Thyroid gland (tissue), 4 donors: ENCODE data around the gene JAKMIP2. TPM values are rescaled to one million over a fixed set of nuclear protein-coding genes. Genes with fewer than 3 reads are reported as not detected.

ENCODE experiments used
- DNase-seq, 2 donors: peaks; one replicate each; pipeline ENCODE4 v3.0.0-alpha.2; 2019
- H3K27ac ChIP-seq, 3 donors: fragments of 200-600 bp; sonication (generic); 1 replicate in 2 of 3; 2 replicates in 1 of 3; pipeline ENCODE4 v1.5.1; 2016 to 2019; ENCODE audit warnings: mild to moderate bottlenecking in 1 of 3, moderate library complexity in 1 of 3
- H3K27me3 ChIP-seq: fragments of 200-600 bp; sonication (generic); one replicate; pipeline ENCODE4 v1.5.1; 2019
- H3K36me3 ChIP-seq, 2 donors: fragments of 200-600 bp; sonication (generic); one replicate each; pipeline ENCODE4 v1.5.1; 2016 to 2019
- H3K4me1 ChIP-seq, 2 donors: fragments of 200-600 bp; sonication (generic); one replicate each; pipeline ENCODE4 v1.5.1; 2017 to 2019
- H3K4me3 ChIP-seq, 3 donors: fragments of 200-600 bp; sonication (generic); replicated peaks in 1 of 3; 1 replicate in 2 of 3; 2 replicates in 1 of 3; pipeline ENCODE4 v1.5.1; 2016; ENCODE audit warnings: mild to moderate bottlenecking in 1 of 3
- H3K9me3 ChIP-seq: fragments of 200-600 bp; sonication (generic); one replicate; pipeline ENCODE4 v1.5.1; 2017
- POLR2A ChIP-seq, 2 donors: fragments of 450-650 bp; IDR thresholded peaks; one replicate each; pipeline ENCODE4 v1.6.1; 2017; ENCODE audit warnings: antibody characterized with exemption in 2 of 2, mild to moderate bottlenecking in 2 of 2, moderate library complexity in 1 of 2
- WGBS, 2 donors: methylation state at CpG; one replicate each; pipeline ENCODE4 v1.1.5; 2017; 5-methylcytosine and 5-hydroxymethylcytosine counted together
- intact Hi-C: fragments of 100-400 bp; cut with DNase I; formaldehyde crosslinking; loops from one replicate; pipeline ENCODE4 v1.15.1; 2023
- total RNA-seq, 4 donors: library from RNA; depleted of rRNA; stranded (reverse); fragments of >200 nt; gene quantifications; one replicate each; pipeline ENCODE4 v1.2.3, GENCODE V29; 2016
- TF ChIP-seq, protein P1 (sequence below), 6 experiments: fragments of 200-600 bp in 3 of 6; fragments of 450-650 bp in 3 of 6; sonication (generic) in 3 of 6; IDR thresholded peaks; one replicate each; pipeline ENCODE4 v1.5.1; 2016 to 2019; ENCODE audit warnings: antibody characterized with exemption in 6 of 6, mild to moderate bottlenecking in 2 of 6, inconsistent platforms in 1 of 6, moderate library complexity in 1 of 6

Gene JAKMIP2
- total RNA-seq, 4 donors from 2014 or later = under 0.01 to 0.75 (median 0.38) TPM

DNA sequence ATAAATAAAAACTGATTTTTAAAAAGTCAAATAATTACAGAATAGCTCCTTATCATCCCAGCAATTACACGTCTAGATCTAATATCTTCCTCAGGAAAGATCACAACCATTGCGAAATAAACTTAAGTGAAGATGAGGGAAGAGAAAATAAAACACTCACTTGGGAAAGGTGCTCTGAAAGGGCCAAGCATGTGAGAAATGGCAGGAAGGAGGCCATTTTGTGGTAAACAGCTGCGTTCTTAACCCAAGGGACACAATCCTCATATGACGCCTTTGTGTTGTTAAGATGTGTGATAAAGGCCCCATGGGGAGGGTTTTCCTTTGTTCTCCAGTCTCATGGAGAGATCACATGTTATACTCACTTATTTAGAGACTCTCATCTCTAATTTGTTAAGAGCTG lies 32.5 kb downstream of the JAKMIP2 start:
- Histone ChIP-seq H3K36me3 (no peaks in the 10 kb centered on the region), H3K27me3 (no peaks in the 10 kb centered on the region), H3K27ac (no peak overlapping the region), H3K4me3 (no peak overlapping the region), H3K4me1 (no peaks in the 10 kb centered on the region), H3K9me3 (no peaks in the 10 kb centered on the region)
- TF ChIP-seq, protein P1, sequence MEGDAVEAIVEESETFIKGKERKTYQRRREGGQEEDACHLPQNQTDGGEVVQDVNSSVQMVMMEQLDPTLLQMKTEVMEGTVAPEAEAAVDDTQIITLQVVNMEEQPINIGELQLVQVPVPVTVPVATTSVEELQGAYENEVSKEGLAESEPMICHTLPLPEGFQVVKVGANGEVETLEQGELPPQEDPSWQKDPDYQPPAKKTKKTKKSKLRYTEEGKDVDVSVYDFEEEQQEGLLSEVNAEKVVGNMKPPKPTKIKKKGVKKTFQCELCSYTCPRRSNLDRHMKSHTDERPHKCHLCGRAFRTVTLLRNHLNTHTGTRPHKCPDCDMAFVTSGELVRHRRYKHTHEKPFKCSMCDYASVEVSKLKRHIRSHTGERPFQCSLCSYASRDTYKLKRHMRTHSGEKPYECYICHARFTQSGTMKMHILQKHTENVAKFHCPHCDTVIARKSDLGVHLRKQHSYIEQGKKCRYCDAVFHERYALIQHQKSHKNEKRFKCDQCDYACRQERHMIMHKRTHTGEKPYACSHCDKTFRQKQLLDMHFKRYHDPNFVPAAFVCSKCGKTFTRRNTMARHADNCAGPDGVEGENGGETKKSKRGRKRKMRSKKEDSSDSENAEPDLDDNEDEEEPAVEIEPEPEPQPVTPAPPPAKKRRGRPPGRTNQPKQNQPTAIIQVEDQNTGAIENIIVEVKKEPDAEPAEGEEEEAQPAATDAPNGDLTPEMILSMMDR (IDR thresholded peaks at IDR 0.05) = no peak
- TF ChIP-seq POLR2A (IDR thresholded peaks at IDR 0.05) = no peak
- 73 to 81% methylated on average over 4 of the region's 4 CpGs for WGBS, 2 donors
- intact Hi-C loops = no loop called here
- no peak for DNase-seq

DNA sequence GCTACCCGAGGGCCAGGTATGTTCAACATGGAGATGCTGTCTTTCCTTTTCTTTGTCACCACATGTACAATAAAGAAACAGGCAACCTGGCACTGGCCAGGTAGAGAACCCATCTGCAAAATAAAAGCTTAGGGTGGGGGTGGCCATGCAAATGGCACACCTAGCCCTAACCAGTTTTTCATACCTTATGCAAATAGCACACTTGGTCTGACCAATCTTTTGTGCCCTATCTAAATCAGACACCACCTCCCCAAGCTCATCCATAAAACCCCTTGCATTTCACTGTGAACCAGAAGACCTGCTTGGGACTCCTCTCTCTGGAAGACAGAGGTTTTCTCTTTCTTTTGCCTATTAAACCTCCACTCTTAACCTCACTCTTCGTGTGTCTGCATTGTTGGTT lies 33.9 kb downstream of the JAKMIP2 start:
- intact Hi-C loops = no loop called here
- Histone ChIP-seq H3K4me1 (no peaks in the 10 kb centered on the region), H3K9me3 (no peaks in the 10 kb centered on the region), H3K27me3 (no peaks in the 10 kb centered on the region), H3K4me3 (no peak overlapping the region), H3K27ac (no peak overlapping the region), H3K36me3 (no peaks in the 10 kb centered on the region)
- DNase-seq = no peak
- TF ChIP-seq, protein P1 (IDR thresholded peaks at IDR 0.05) = no peak
- TF ChIP-seq POLR2A (IDR thresholded peaks at IDR 0.05) = no peak
- WGBS, 2 donors = 64 to 67% methylated on average over 2 of the region's 2 CpGs

DNA sequence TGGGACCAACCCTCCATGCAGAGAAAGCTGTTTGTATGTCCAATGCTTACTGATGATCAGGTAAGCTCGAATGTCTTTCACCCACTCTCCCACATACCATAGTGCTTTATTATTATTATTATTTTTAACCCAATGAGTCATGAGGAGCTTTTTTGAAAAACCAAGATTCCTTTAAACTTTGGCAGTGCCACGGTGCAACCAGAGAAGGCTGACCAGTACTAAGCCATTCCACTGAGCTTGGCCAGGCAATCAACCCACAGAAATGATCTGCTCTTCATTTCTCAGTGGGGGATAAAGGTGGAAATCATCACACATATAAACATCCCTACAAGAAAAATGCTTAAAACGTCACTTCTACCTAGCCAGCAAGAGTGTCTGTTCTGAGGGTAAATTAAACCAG lies 35.5 kb downstream of the JAKMIP2 start:
- whole genome bisulfite sequencing, 2 donors = 81 to 86% methylated on average over 3 of the region's 3 CpGs

DNA sequence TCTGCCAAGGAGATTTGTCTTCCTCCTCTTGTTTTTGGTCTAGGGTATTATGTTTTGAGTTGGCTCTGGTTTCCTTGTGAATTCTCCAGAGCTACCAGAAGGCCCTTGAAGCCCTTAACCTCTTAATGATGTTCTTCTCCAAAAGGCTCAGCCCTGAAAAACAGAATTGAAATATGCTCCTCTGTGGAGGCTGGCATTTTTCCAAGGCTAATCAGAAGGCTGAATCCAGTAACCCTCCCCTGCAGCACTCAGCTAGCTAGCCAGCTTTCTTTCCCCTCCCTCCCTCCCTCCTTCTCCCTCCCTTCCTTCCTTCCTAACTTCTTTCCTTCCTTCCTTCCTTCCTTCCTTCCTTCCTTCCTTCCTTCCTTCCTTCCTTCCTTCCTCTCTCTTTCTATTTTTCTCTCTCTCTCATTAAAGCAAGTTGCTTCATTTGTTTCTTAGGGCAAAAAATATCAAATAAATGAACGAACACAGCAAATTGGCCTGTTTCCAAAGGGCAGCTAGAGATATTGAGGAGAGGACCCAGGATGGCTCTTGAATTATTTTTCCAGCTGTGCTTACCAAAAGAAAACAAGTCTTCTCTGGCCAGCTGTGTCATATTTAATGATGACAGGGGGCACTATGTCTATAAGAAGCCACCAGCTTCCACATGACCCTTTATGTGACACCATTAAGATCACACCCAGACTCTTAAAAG lies 38.7 kb downstream of the JAKMIP2 start:
- TF ChIP-seq, protein P1 (IDR thresholded peaks at IDR 0.05) = no peak
- TF ChIP-seq POLR2A (IDR thresholded peaks at IDR 0.05) = no peak
- Histone ChIP-seq H3K4me1 (no peaks in the 10 kb centered on the region), H3K4me3 (no peak overlapping the region), H3K27me3 (no peaks in the 10 kb centered on the region), H3K36me3 (no peaks in the 10 kb centered on the region), H3K27ac (no peak overlapping the region), H3K9me3 (no peaks in the 10 kb centered on the region)
- WGBS, 2 donors = 12 to 21% methylated on average over 1 of the region's 1 CpG
- peak; percentile 20 to 44 for DNase-seq
- intact Hi-C loops = no loop called here

More for the DNA sequence above, 35.5 kb downstream of the JAKMIP2 start:
- Histone ChIP-seq H3K27me3 (no peaks in the 10 kb centered on the region), H3K9me3 (no peaks in the 10 kb centered on the region), H3K27ac (no peak overlapping the region), H3K4me3 (no peak overlapping the region), H3K36me3 (no peaks in the 10 kb centered on the region), H3K4me1 (no peaks in the 10 kb centered on the region)
- intact Hi-C loops = no loop called here
- no peak for DNase-seq
- TF ChIP-seq POLR2A (IDR thresholded peaks at IDR 0.05) = no peak
- TF ChIP-seq, protein P1 (IDR thresholded peaks at IDR 0.05) = no peak

DNA sequence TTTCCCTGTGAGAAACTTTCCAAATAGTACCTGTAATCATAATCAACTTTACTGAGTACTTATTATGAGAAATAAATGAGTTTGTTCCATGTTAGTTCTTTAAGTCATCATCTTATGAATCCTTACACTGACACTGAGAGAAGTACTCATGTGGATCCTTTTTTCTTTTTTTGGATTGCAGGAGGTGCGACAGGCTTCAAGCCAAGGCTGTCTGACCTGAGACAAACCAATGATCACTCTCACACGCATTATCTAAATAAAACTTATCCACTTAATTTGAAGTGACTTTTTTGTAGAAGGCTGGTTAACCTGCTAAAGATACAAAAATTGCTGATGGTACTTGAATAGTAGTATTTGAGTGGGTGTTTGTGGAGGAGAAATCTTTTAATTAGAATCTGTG lies 39.5 kb downstream of the JAKMIP2 start:
- DNase-seq = no peak
- no peak overlapping the region for H3K27ac ChIP-seq
- H3K36me3 ChIP-seq = no peaks in the 10 kb centered on the region
- no peaks in the 10 kb centered on the region for H3K9me3 ChIP-seq
- no peaks in the 10 kb centered on the region for H3K27me3 ChIP-seq
- no peak for TF ChIP-seq POLR2A (IDR thresholded peaks at IDR 0.05)
- H3K4me3 ChIP-seq = no peak overlapping the region
- no peaks in the 10 kb centered on the region for H3K4me1 ChIP-seq
- 49 to 54% methylated on average over 2 of the region's 2 CpGs for WGBS, 2 donors
- intact Hi-C loops = no loop called here
